Loucy (cell line): Measurements from ENCODE around the gene CD14.

ENCODE experiments used
- EZH2phosphoT487 ChIP-seq: fragments of 200-600 bp; IDR thresholded peaks from 2 replicates; pipeline ENCODE4 v1.6.1; 2018; ENCODE audit warnings: antibody characterized with exemption, mild to moderate bottlenecking, moderate library complexity, borderline replicate concordance
- TF ChIP-seq, protein P1 (sequence below): fragments of 200-600 bp; sonication (generic); conservative IDR thresholded peaks from 2 replicates; pipeline ENCODE4 v1.5.1; 2014; ENCODE audit warnings: mild to moderate bottlenecking, antibody characterized with exemption, low read length

DNA sequence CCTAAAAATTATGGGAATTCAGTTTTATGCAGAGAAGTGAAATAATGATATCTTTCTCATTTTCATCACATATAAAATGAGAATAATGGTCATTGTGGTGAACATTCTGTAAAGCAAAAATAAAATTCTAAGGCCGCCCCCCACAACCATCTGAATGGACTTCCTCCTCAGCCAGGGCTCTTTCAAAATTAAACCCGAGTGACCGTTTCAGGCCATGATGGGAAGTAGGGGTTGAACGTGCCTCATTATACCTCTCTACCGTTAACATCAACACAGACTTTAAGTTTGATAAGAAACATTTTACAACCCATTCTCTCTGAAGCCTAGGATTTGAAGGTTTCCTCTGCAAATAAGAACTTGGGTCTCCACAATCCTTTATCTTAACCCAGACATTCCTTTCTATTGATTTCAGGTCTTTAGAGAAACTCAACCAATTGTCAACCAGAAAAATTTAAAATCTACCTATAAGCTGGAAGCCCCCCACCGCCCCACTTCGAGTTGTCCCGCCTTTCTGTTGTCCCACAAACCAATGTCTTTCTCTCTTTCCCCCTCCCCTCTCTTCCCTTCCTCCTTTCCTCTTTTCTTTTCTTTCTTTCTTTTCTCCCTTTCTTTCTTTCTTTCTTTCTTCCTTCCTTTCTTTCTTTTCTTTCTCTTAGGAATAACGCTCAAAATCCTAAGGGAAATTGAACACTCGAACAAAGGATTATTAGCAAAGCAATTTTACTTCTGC is 4.6 kb upstream of the CD14 start:
- TF ChIP-seq, protein P1, sequence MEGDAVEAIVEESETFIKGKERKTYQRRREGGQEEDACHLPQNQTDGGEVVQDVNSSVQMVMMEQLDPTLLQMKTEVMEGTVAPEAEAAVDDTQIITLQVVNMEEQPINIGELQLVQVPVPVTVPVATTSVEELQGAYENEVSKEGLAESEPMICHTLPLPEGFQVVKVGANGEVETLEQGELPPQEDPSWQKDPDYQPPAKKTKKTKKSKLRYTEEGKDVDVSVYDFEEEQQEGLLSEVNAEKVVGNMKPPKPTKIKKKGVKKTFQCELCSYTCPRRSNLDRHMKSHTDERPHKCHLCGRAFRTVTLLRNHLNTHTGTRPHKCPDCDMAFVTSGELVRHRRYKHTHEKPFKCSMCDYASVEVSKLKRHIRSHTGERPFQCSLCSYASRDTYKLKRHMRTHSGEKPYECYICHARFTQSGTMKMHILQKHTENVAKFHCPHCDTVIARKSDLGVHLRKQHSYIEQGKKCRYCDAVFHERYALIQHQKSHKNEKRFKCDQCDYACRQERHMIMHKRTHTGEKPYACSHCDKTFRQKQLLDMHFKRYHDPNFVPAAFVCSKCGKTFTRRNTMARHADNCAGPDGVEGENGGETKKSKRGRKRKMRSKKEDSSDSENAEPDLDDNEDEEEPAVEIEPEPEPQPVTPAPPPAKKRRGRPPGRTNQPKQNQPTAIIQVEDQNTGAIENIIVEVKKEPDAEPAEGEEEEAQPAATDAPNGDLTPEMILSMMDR, result no peak
- no peak for TF ChIP-seq EZH2phosphoT487
